ENCODE measurements around the gene KIF12. TPM values are rescaled to one million over a fixed set of nuclear protein-coding genes. Genes with fewer than 3 reads are reported as not detected.

Gene KIF12
- total RNA-seq, 2 experiments from 2014 or later, result not detected

DNA sequence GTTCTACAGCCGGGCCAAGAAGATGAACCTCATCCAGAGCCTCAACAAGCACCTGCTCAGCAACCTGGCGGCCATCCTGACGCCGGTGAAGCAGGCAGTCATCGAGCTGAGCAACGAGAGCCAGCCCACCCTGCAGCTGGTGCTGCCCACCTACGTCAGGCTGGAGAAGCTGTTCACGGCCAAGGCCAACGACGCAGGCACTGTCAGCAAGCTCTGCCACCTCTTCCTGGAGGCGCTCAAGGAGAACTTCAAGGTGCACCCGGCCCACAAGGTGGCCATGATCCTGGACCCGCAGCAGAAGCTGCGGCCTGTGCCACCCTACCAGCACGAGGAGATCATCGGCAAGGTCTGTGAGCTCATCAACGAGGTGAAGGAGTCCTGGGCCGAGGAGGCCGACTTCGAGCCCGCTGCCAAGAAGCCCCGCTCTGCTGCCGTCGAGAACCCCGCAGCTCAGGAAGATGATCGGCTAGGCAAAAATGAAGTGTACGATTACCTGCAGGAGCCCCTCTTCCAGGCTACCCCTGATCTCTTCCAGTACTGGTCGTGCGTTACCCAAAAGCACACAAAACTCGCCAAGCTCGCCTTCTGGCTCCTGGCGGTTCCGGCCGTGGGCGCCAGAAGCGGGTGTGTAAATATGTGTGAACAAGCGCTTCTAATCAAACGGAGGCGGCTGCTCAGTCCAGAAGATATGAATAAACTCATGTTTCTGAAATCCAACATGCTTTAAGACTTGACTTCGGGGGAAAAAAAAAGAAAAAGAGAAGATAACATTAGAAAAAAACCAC lies 49.5 kb downstream of the KIF12 start:
- no peak overlapping the region for H3K27ac Mint-ChIP-seq
- CTCF ChIA-PET, result no interaction called here

DNA sequence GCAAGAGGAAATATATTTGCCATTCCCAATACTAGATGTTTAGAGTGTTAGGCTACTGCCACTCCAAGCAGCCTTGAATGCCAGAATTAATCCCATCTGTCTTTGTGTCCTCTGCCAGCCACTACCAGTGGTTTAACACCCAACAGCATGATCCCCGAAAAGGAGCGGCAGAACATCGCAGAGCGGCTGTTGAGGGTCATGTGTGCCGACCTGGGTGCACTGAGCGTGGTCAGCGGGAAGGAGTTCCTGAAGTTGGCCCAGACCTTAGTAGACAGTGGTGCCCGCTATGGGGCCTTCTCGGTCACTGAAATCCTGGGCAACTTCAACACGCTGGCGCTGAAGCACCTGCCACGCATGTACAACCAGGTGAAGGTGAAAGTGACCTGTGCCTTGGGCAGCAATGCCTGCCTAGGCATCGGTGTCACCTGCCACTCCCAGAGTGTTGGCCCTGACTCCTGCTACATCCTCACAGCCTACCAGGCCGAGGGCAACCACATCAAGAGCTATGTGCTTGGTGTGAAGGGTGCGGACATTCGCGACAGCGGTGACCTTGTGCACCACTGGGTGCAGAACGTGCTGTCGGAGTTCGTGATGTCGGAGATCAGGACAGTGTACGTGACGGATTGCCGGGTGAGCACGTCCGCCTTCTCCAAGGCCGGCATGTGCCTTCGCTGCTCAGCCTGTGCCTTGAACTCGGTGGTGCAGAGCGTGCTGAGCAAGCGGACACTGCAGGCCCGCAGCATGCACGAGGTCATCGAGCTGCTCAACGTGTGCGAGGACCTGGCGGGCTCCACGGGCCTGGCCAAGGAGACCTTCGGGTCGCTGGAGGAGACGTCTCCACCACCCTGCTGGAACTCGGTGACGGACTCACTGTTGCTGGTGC lies 50.3 kb downstream of the KIF12 start:
- intact Hi-C loops (cut with micrococcal nuclease), result no loop called here
- POLR2A ChIA-PET, result no interaction called here
- Mint-ChIP-seq H3K9me3 (no peaks in the 10 kb centered on the region), H3K4me3 (no peak overlapping the region), H3K27me3 (no peaks in the 10 kb centered on the region), H3K36me3 (ENCODE audit: low read depth) (no peaks in the 10 kb centered on the region), H3K27ac (no peak overlapping the region), H3K4me1 (ENCODE audit: low read depth) (no peaks in the 10 kb centered on the region)
- ATAC-seq (no peak), DNase-seq (no peak)
- TF ChIP-seq, protein P1, sequence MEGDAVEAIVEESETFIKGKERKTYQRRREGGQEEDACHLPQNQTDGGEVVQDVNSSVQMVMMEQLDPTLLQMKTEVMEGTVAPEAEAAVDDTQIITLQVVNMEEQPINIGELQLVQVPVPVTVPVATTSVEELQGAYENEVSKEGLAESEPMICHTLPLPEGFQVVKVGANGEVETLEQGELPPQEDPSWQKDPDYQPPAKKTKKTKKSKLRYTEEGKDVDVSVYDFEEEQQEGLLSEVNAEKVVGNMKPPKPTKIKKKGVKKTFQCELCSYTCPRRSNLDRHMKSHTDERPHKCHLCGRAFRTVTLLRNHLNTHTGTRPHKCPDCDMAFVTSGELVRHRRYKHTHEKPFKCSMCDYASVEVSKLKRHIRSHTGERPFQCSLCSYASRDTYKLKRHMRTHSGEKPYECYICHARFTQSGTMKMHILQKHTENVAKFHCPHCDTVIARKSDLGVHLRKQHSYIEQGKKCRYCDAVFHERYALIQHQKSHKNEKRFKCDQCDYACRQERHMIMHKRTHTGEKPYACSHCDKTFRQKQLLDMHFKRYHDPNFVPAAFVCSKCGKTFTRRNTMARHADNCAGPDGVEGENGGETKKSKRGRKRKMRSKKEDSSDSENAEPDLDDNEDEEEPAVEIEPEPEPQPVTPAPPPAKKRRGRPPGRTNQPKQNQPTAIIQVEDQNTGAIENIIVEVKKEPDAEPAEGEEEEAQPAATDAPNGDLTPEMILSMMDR (IDR thresholded peaks at IDR 0.05), result no peak
- CTCF ChIA-PET, result no interaction called here

More for the DNA sequence above, 49.5 kb downstream of the KIF12 start:
- DNase-seq (no peak), ATAC-seq (no peak)
- intact Hi-C loops (cut with micrococcal nuclease), result no loop called here
- Mint-ChIP-seq H3K27me3 (no peaks in the 10 kb centered on the region), H3K4me3 (no peak overlapping the region), H3K4me1 (ENCODE audit: low read depth) (no peaks in the 10 kb centered on the region), H3K36me3 (ENCODE audit: low read depth) (no peaks in the 10 kb centered on the region), H3K9me3 (no peaks in the 10 kb centered on the region)
- POLR2A ChIA-PET, result no interaction called here
- TF ChIP-seq, protein P1 (IDR thresholded peaks at IDR 0.05), result no peak

DNA sequence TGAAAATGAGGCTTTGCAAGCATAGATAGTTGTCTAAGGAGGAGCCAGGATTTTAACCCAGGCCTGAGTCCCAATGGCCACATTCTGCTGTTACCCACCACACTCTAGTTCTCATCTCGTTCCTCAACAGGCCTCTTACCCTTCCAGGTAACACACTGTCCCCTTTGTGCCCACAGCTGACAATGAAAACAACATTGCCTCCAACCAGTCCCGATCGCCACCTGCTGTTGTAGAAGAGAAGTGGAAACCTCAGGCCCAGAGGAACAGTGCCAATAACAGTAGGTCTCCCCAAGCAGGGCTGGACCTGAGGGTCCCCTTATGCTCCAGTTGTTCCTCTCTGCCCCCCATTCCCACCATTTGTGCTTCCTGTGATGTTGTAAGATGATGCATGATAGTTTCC lies 51.4 kb downstream of the KIF12 start:
- CTCF ChIA-PET, result no interaction called here
- Mint-ChIP-seq H3K36me3 (ENCODE audit: low read depth) (no peaks in the 10 kb centered on the region), H3K4me1 (ENCODE audit: low read depth) (no peaks in the 10 kb centered on the region), H3K27ac (no peak overlapping the region), H3K9me3 (no peaks in the 10 kb centered on the region), H3K4me3 (no peak overlapping the region), H3K27me3 (no peaks in the 10 kb centered on the region)
- POLR2A ChIA-PET, result no interaction called here
- no peak for ATAC-seq
- DNase-seq, result no peak
- TF ChIP-seq, protein P1 (IDR thresholded peaks at IDR 0.05), result no peak
- intact Hi-C loops (cut with micrococcal nuclease), result no loop called here

DNA sequence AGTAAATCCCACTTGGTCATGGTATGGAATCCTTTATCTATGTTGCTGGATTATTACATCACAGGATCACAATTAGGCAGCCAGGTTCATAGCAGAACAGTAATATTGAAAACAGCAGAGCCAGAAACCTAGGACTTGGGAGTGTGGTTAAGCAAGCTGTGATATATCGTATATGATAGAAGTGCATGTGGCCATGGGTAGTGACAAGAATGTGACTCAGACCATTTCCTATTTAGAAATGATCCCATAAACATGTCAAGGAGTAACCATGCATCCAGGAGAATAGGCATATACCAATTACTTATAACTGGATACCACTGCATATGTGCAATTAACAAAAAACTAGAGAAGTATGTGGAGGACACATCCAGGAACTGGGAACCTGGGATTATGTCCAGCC lies 52.2 kb downstream of the KIF12 start:
- CTCF ChIA-PET, result interaction anchor here (1.4 kb wide), 1 partner anchor 36 kb away, joined by 3 read pairs; no protein-coding TSS in a partner anchor
- TF ChIP-seq, protein P1 (IDR thresholded peaks at IDR 0.05), result no peak
- intact Hi-C loops (cut with micrococcal nuclease), result no loop called here
- Mint-ChIP-seq H3K36me3 (ENCODE audit: low read depth) (no peaks in the 10 kb centered on the region), H3K27me3 (no peaks in the 10 kb centered on the region), H3K9me3 (no peaks in the 10 kb centered on the region), H3K4me3 (no peak overlapping the region), H3K4me1 (ENCODE audit: low read depth) (no peaks in the 10 kb centered on the region), H3K27ac (no peak overlapping the region)
- no peak for ATAC-seq
- no peak for DNase-seq
- POLR2A ChIA-PET, result no interaction called here
